Transverse colon (tissue), 4 donors: ENCODE data around the gene GABRG3. TPM values are rescaled to one million over a fixed set of nuclear protein-coding genes. Genes with fewer than 3 reads are reported as not detected.

Experiments
- DNase-seq: peaks from one replicate; pipeline ENCODE4 v3.0.0-alpha.2; 2019
- H3K27ac ChIP-seq, 4 donors: fragments of 200-600 bp; sonication (generic); 2 replicates each; pipeline ENCODE4 v1.5.1; 2016 to 2018; ENCODE audit warnings: inconsistent platforms in 4 of 4
- H3K27me3 ChIP-seq: fragments of 200-600 bp; sonication (generic); 2 replicates; pipeline ENCODE4 v1.5.1; 2017; ENCODE audit warnings: inconsistent platforms
- H3K36me3 ChIP-seq, 4 donors: fragments of 200-600 bp; sonication (generic); 2 replicates each; pipeline ENCODE4 v1.5.1; 2017 to 2019; ENCODE audit warnings: inconsistent platforms in 4 of 4
- H3K4me1 ChIP-seq, 4 donors: fragments of 200-600 bp; sonication (generic); 2 replicates each; pipeline ENCODE4 v1.5.1; 2017 to 2020; ENCODE audit warnings: inconsistent platforms in 4 of 4
- H3K4me3 ChIP-seq, 4 donors: fragments of 200-600 bp; sonication (generic); 1 replicate in 1 of 4; 2 replicates in 3 of 4; pipeline versions ENCODE4 v1.5.1 to v1.6.1; 2017 to 2019; ENCODE audit warnings: inconsistent platforms in 4 of 4
- H3K9me3 ChIP-seq, 2 donors: fragments of 200-600 bp; sonication (generic); 2 replicates each; pipeline ENCODE4 v1.5.1; 2017 to 2019; ENCODE audit warnings: inconsistent platforms in 2 of 2
- EP300 ChIP-seq: sonication (generic); formaldehyde crosslinking; IDR thresholded peaks from one replicate; pipeline ENCODE4 v1.6.1; 2017; ENCODE audit warnings: antibody characterized with exemption, low read depth
- POLR2A ChIP-seq: fragments of 450-650 bp; IDR thresholded peaks from one replicate; pipeline ENCODE4 v1.6.1; 2016; ENCODE audit warnings: antibody characterized with exemption, mild to moderate bottlenecking, moderate library complexity
- POLR2AphosphoS5 ChIP-seq, 3 donors: sonication (generic); formaldehyde crosslinking; IDR thresholded peaks; one replicate each; pipeline ENCODE4 v1.6.1; 2016; ENCODE audit warnings: antibody characterized with exemption in 3 of 3
- WGBS, 2 donors: methylation state at CpG; one replicate each; pipeline ENCODE4 v1.1.5; 2018; ENCODE audit warnings: low coverage in 1 of 2; 5-methylcytosine and 5-hydroxymethylcytosine counted together
- in situ Hi-C, 4 donors: fragments of 200-750 bp; cut with MboI; loops; one replicate each; pipeline versions ENCODE4 v1.15.0 to v1.15.1; 2017; ENCODE audit warnings: low sequenced_read_pairs in 3 of 4, low pct_ligation_motif_present in 1 of 4, low pct_unique_long_range_greater_than_20kb in 1 of 4
- intact Hi-C: fragments of 100-400 bp; cut with DNase I; formaldehyde crosslinking; loops from one replicate; pipeline ENCODE4 v1.15.1; 2023; ENCODE audit warnings: low total_unique reads
- total RNA-seq, 4 donors: library from RNA; depleted of rRNA; stranded (reverse); fragments of >200 nt; gene quantifications; one replicate each; pipeline ENCODE4 v1.1.0, GENCODE V29; 2016
- TF ChIP-seq, protein P1 (sequence below), 5 experiments: fragments of 200-600 bp in 3 of 5; fragments of 450-650 bp in 2 of 5; sonication (generic) in 3 of 5; IDR thresholded peaks; 1 replicate in 2 of 5; 2 replicates in 3 of 5; pipeline ENCODE4 v1.5.1; 2016 to 2017; ENCODE audit warnings: antibody characterized with exemption in 5 of 5, inconsistent platforms in 3 of 5, mild to moderate bottlenecking in 2 of 5, moderate library complexity in 1 of 5

Gene GABRG3
- total RNA-seq, 4 donors from 2014 or later: not detected

GRCh38 chr15:27410996-27411605, 440.1 kb downstream of the GABRG3 start:
- intact Hi-C loops (no loop called here), in situ Hi-C loops (no loop called here)
- 75 to 79% methylated on average over 4 to 6 of the region's 6 CpGs for WGBS, 2 donors
- H3K9me3 ChIP-seq: peaks cover 0 to 4% of the 10 kb centered on the region in 2 donors
- H3K27ac ChIP-seq: no peak overlapping the region
- DNase-seq: no peak
- H3K36me3 ChIP-seq: no peaks in the 10 kb centered on the region
- TF ChIP-seq EP300: no peak
- TF ChIP-seq POLR2AphosphoS5 (IDR thresholded peaks at IDR 0.05): no peak
- TF ChIP-seq POLR2A: no peak
- H3K4me3 ChIP-seq: no peak overlapping the region
- no peaks in the 10 kb centered on the region for H3K27me3 ChIP-seq
- H3K4me1 ChIP-seq: no peaks in the 10 kb centered on the region

DNA sequence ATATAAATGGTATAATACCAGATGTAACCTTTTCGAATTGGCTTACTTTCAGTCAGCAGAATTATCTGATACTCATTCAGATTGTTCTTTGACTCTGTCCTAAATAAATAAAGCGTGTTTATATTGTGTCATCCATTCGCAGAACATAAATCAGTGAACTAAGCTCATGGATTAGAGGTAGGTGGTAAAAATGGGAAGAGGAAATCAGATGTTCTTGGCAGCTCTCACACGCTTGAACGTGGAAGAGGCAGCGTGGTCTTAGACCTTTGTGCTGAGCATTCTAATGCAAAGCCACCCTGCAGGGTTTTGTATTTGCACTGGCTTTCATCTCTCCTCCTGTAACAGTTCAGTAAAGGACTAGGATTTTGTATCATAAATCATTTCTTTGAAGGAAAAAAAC, 441.4 kb downstream of the GABRG3 start:
- no peaks in the 10 kb centered on the region for H3K4me1 ChIP-seq
- no peak overlapping the region for H3K27ac ChIP-seq
- WGBS, 2 donors: 37 to 38% methylated on average over 6 of the region's 6 CpGs
- intact Hi-C loops: no loop called here
- H3K9me3 ChIP-seq: peaks cover 0 to 6% of the 10 kb centered on the region in 2 donors
- no peak overlapping the region for H3K4me3 ChIP-seq
- DNase-seq: no peak
- H3K36me3 ChIP-seq: no peaks in the 10 kb centered on the region
- H3K27me3 ChIP-seq: no peaks in the 10 kb centered on the region
- no peak for TF ChIP-seq EP300
- TF ChIP-seq, protein P1, sequence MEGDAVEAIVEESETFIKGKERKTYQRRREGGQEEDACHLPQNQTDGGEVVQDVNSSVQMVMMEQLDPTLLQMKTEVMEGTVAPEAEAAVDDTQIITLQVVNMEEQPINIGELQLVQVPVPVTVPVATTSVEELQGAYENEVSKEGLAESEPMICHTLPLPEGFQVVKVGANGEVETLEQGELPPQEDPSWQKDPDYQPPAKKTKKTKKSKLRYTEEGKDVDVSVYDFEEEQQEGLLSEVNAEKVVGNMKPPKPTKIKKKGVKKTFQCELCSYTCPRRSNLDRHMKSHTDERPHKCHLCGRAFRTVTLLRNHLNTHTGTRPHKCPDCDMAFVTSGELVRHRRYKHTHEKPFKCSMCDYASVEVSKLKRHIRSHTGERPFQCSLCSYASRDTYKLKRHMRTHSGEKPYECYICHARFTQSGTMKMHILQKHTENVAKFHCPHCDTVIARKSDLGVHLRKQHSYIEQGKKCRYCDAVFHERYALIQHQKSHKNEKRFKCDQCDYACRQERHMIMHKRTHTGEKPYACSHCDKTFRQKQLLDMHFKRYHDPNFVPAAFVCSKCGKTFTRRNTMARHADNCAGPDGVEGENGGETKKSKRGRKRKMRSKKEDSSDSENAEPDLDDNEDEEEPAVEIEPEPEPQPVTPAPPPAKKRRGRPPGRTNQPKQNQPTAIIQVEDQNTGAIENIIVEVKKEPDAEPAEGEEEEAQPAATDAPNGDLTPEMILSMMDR (IDR thresholded peaks at IDR 0.05): no peak
- TF ChIP-seq POLR2AphosphoS5 (IDR thresholded peaks at IDR 0.05): no peak
- no peak for TF ChIP-seq POLR2A
- in situ Hi-C loops: no loop called here

- DNase-seq: no peak
- H3K27me3 ChIP-seq: no peaks in the 10 kb centered on the region
- intact Hi-C loops (no loop called here), in situ Hi-C loops (no loop called here)
- H3K36me3 ChIP-seq: no peaks in the 10 kb centered on the region
- WGBS, 2 donors: 59 to 76% methylated on average over 4 to 7 of the region's 7 CpGs
- no peaks in the 10 kb centered on the region for H3K4me1 ChIP-seq
- TF ChIP-seq POLR2AphosphoS5 (IDR thresholded peaks at IDR 0.05): no peak
- no peak for TF ChIP-seq EP300
- TF ChIP-seq POLR2A: no peak
- TF ChIP-seq, protein P1 (IDR thresholded peaks at IDR 0.05): no peak
- no peak overlapping the region for H3K4me3 ChIP-seq
- H3K27ac ChIP-seq: no peak overlapping the region
- peaks cover 0 to 6% of the 10 kb centered on the region in 2 donors for H3K9me3 ChIP-seq
These were observed 443.3 kb downstream of the GABRG3 start for GRCh38 chr15:27414168-27414870.

DNA sequence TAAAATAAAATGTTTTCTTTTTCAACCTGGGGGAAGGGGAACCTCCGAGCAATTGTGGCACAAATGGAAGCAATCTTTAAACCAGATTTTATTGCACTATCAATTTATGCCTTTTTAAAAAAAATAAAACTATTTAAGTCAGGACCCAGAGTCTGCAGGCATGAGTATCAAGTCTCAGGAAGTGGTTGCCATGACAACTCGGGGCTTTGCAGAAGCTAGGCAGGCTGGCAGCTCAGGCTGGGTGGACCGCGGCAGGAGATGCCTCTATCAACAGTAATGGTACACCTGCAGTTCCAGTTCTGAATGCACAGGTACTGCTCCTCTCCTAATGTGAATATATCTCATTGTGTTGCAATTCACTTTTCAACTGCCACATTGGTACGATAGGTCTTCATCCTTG, 447.7 kb downstream of the GABRG3 start:
- H3K4me3 ChIP-seq: no peak overlapping the region
- TF ChIP-seq POLR2A (no peak), POLR2AphosphoS5 (IDR thresholded peaks at IDR 0.05) (no peak), EP300 (no peak)
- TF ChIP-seq, protein P1 (IDR thresholded peaks at IDR 0.05): no peak
- H3K36me3 ChIP-seq: no peaks in the 10 kb centered on the region
- no peaks in the 10 kb centered on the region for H3K27me3 ChIP-seq
- in situ Hi-C loops (no loop called here), intact Hi-C loops (no loop called here)
- H3K4me1 ChIP-seq: no peaks in the 10 kb centered on the region
- no peak overlapping the region for H3K27ac ChIP-seq
- no peak for DNase-seq
- H3K9me3 ChIP-seq: peaks cover 0 to 4% of the 10 kb centered on the region in 2 donors
- WGBS, 2 donors: 40 to 51% methylated on average over 2 to 5 of the region's 5 CpGs
